G401 (cell line): ENCODE measurements around the gene THY1. TPM values are rescaled to one million over a fixed set of nuclear protein-coding genes. Genes with fewer than 3 reads are reported as not detected.

Source experiments
- DNase-seq: peaks from one replicate; pipeline ENCODE4 v3.0.0-alpha.2; 2015; ENCODE audit warnings: low spot score
- in situ Hi-C: cut with HindIII; loops from 2 replicates; pipeline ENCODE4 v1.10.0; 2016; ENCODE audit warnings: low sequenced_read_pairs, mixed read lengths
- total RNA-seq: library from RNA; depleted of rRNA; stranded (reverse); fragments of >200 nt; shearing (Covaris generic); gene quantifications from 2 replicates; pipeline ENCODE4 v1.2.3, GENCODE V29; 2014; rRNA removed

THY1 gene
- total RNA-seq, 1 experiment from 2014 or later = 57.4 TPM

- no peak for DNase-seq
- in situ Hi-C loops = loop anchor here (10.0 kb wide), 1 partner anchor 100 kb away; no protein-coding TSS in a partner anchor
Measured at GRCh38 chr11:119374632-119375336, 48.2 kb downstream of the THY1 start.

GRCh38 chr11:119373921-119374631 lies 48.9 kb downstream of the THY1 start:
- in situ Hi-C loops = loop anchor here (10.0 kb wide), 1 partner anchor 101 kb away; no protein-coding TSS in a partner anchor
- peak; percentile 87 for DNase-seq

- in situ Hi-C loops = loop anchor here (10.0 kb wide), 1 partner anchor 102 kb away; no protein-coding TSS in a partner anchor
- DNase-seq = no peak
Measured at GRCh38 chr11:119373059-119373920, 49.7 kb downstream of the THY1 start.

- no peak for DNase-seq
- in situ Hi-C loops = loop anchor here (10.0 kb wide), 1 partner anchor 102 kb away; no protein-coding TSS in a partner anchor
Measured at GRCh38 chr11:119372260-119373058, 50.5 kb downstream of the THY1 start.

GRCh38 chr11:119371778-119372182 lies 51.2 kb downstream of the THY1 start:
- in situ Hi-C loops = loop anchor here (10.0 kb wide), 1 partner anchor 103 kb away; no protein-coding TSS in a partner anchor
- peak; percentile 74 for DNase-seq

- in situ Hi-C loops = loop anchor here (10.0 kb wide), 1 partner anchor 104 kb away; no protein-coding TSS in a partner anchor
Measured at GRCh38 chr11:119371067-119371601, 51.8 kb downstream of the THY1 start.

GRCh38 chr11:119370486-119371046 lies 52.4 kb downstream of the THY1 start:
- in situ Hi-C loops = loop anchor here (10.0 kb wide), 1 partner anchor 104 kb away; no protein-coding TSS in a partner anchor
- DNase-seq = no peak

More at GRCh38 chr11:119371067-119371601, 51.8 kb downstream of the THY1 start:
- DNase-seq = no peak

GRCh38 chr11:119369132-119369925 lies 53.6 kb downstream of the THY1 start:
- in situ Hi-C loops = no loop called here

GRCh38 chr11:119368121-119369034 lies 54.6 kb downstream of the THY1 start:
- DNase-seq = no peak
- in situ Hi-C loops = no loop called here

More at GRCh38 chr11:119369132-119369925, 53.6 kb downstream of the THY1 start:
- DNase-seq = no peak

GRCh38 chr11:119367661-119368120 lies 55.3 kb downstream of the THY1 start:
- in situ Hi-C loops = no loop called here
- DNase-seq = no peak

Other genes with a start within 250 kb of the THY1 start
- gene NHERF4, start 237.7 kb downstream of the THY1 start, total RNA-seq = not detected in 2 replicates
- gene CBL, start 216.8 kb downstream of the THY1 start, total RNA-seq = 4.9 and 11.7 TPM in 2 replicates
- 77.2 and 90.3 TPM in 2 replicates for gene MCAM, start 106.0 kb downstream of the THY1 start, total RNA-seq
- 19.3 and 19.9 TPM in 2 replicates for gene RNF26, start 88.6 kb downstream of the THY1 start, total RNA-seq
- 0.17 and 1.0 TPM in 2 replicates for gene C1QTNF5, start 82.3 kb downstream of the THY1 start, total RNA-seq
- 0.25 and 7.3 TPM in 2 replicates for gene MFRP, start 76.5 kb downstream of the THY1 start, total RNA-seq
- 0.75 and 1.8 TPM in 2 replicates for gene USP2, start 41.5 kb downstream of the THY1 start, total RNA-seq